Neural cell (in vitro differentiated cells): ENCODE measurements around the gene MYO3B. TPM values are rescaled to one million over a fixed set of nuclear protein-coding genes. Genes with fewer than 3 reads are reported as not detected.

Source experiments
- H2AFZ ChIP-seq: fragments of 200-600, 300-800 bp; sonication (generic), shearing (Covaris generic); 2 replicates; pipeline ENCODE4 v1.6.0; 2014; ENCODE audit warnings: low read depth, mild to moderate bottlenecking, antibody characterized with exemption, low read length, moderate library complexity
- H3F3A ChIP-seq: fragments of 200-600 bp; shearing (Covaris generic); 2 replicates; pipeline ENCODE4 v1.6.1; 2016; ENCODE audit warnings: mild to moderate bottlenecking, moderate library complexity, mixed read lengths, antibody characterized with exemption, low read length; ENCODE audit not compliant: insufficient read depth, poor library complexity, severe bottlenecking
- H3K27ac ChIP-seq: fragments of 200-600, 300-800 bp; sonication (generic), shearing (Covaris generic); 2 replicates; pipeline ENCODE4 v1.5.1; 2014; ENCODE audit warnings: mild to moderate bottlenecking, low read length, moderate library complexity
- H3K27me3 ChIP-seq: fragments of 300-800, 200-600 bp; sonication (generic), shearing (Covaris generic); 2 replicates; pipeline ENCODE4 v1.6.0; 2014; ENCODE audit warnings: mild to moderate bottlenecking, low read depth, low read length, moderate library complexity; ENCODE audit not compliant: insufficient read depth
- H3K36me3 ChIP-seq: fragments of 300-800, 200-600 bp; sonication (generic), shearing (Covaris generic); 2 replicates; pipeline ENCODE4 v1.5.1; 2014; ENCODE audit warnings: mild to moderate bottlenecking, antibody characterized with exemption, low read length, moderate library complexity; ENCODE audit not compliant: insufficient read depth
- H3K4me2 ChIP-seq: fragments of 300-800, 200-600 bp; sonication (generic), shearing (Covaris generic); 2 replicates; pipeline ENCODE4 v1.6.0; 2014; ENCODE audit warnings: mild to moderate bottlenecking, low read length
- H3K4me3 ChIP-seq: fragments of 300-800, 200-600 bp; sonication (generic), shearing (Covaris generic); 2 replicates; pipeline ENCODE4 v1.5.1; 2014; ENCODE audit warnings: mild to moderate bottlenecking, low read length, moderate library complexity
- H3K79me2 ChIP-seq: fragments of 200-600 bp; shearing (Covaris generic); replicated peaks from 2 replicates; pipeline ENCODE4 v1.6.0; 2014; ENCODE audit warnings: mild to moderate bottlenecking, low read length, moderate library complexity; ENCODE audit not compliant: insufficient read depth
- H3K9ac ChIP-seq: fragments of 300-800, 200-600 bp; sonication (generic), shearing (Covaris generic); 2 replicates; pipeline ENCODE4 v1.6.1; 2016; ENCODE audit warnings: mild to moderate bottlenecking, low read length, mixed read lengths
- H3K9me2 ChIP-seq: fragments of 200-600 bp; shearing (Covaris generic); 2 replicates; pipeline ENCODE4 v1.6.1; 2016; ENCODE audit warnings: mild to moderate bottlenecking, low read length, mixed read lengths; ENCODE audit not compliant: insufficient read depth
- H3K9me3 ChIP-seq: fragments of 200-600, 300-800 bp; sonication (generic), shearing (Covaris generic); 2 replicates; pipeline ENCODE4 v1.6.1; 2016; ENCODE audit warnings: mild to moderate bottlenecking, mixed run types, low read length, moderate library complexity, mixed read lengths
- H4K20me1 ChIP-seq: fragments of 200-600 bp; shearing (Covaris generic); 2 replicates; pipeline ENCODE4 v1.6.1; 2016; ENCODE audit warnings: mild to moderate bottlenecking, mixed run types; ENCODE audit not compliant: insufficient read depth
- EP300 ChIP-seq: fragments of 450-650 bp; conservative IDR thresholded peaks from 2 replicates; pipeline ENCODE4 v1.6.1; 2014; ENCODE audit warnings: antibody characterized with exemption, mild to moderate bottlenecking, moderate library complexity; ENCODE audit not compliant: poor library complexity, severe bottlenecking
- EZH2 ChIP-seq: fragments of 200-600, 300-800 bp; shearing (Covaris generic), sonication (generic); IDR thresholded peaks from 2 replicates; pipeline ENCODE4 v1.6.1; 2014; ENCODE audit warnings: antibody characterized with exemption, low read length, borderline replicate concordance, mild to moderate bottlenecking; ENCODE audit not compliant: insufficient read depth, poor library complexity, severe bottlenecking
- MXI1 ChIP-seq: fragments of 450-650 bp; conservative IDR thresholded peaks from 2 replicates; pipeline ENCODE4 v1.6.1; 2014; ENCODE audit warnings: antibody characterized with exemption, mild to moderate bottlenecking; ENCODE audit not compliant: poor library complexity, severe bottlenecking
- POLR2AphosphoS5 ChIP-seq: IDR thresholded peaks from 2 replicates; pipeline ENCODE4 v1.6.1; 2012
- RAD21 ChIP-seq: fragments of 450-650 bp; conservative IDR thresholded peaks from 2 replicates; pipeline ENCODE4 v1.6.1; 2014; ENCODE audit warnings: antibody characterized with exemption, mild to moderate bottlenecking, moderate library complexity
- SMC3 ChIP-seq: fragments of 450-650 bp; conservative IDR thresholded peaks from 2 replicates; pipeline ENCODE4 v1.6.1; 2014; ENCODE audit warnings: antibody characterized with exemption, mild to moderate bottlenecking, moderate library complexity; ENCODE audit not compliant: poor library complexity
- TAF1 ChIP-seq: IDR thresholded peaks from 2 replicates; pipeline ENCODE4 v1.6.1; 2012; ENCODE audit warnings: low read depth
- polyA plus RNA-seq: library from polyadenylated mRNA; depleted of rRNA; stranded (reverse); fragments of >200 nt; gene quantifications from 2 replicates; pipeline ENCODE4 v1.2.3, GENCODE V29; 2014
- TF ChIP-seq, protein P1 (sequence below): fragments of 450-650 bp; IDR thresholded peaks from 2 replicates; pipeline ENCODE4 v1.5.1; 2014; ENCODE audit warnings: antibody characterized with exemption, mild to moderate bottlenecking, moderate library complexity; ENCODE audit not compliant: poor library complexity, severe bottlenecking
- TF ChIP-seq, protein P2 (sequence below): IDR thresholded peaks from 2 replicates; pipeline ENCODE4 v1.6.1; 2012; ENCODE audit warnings: borderline replicate concordance

MYO3B gene
- polyA plus RNA-seq, 1 donor from 2014 or later, result 0.11 TPM

DNA sequence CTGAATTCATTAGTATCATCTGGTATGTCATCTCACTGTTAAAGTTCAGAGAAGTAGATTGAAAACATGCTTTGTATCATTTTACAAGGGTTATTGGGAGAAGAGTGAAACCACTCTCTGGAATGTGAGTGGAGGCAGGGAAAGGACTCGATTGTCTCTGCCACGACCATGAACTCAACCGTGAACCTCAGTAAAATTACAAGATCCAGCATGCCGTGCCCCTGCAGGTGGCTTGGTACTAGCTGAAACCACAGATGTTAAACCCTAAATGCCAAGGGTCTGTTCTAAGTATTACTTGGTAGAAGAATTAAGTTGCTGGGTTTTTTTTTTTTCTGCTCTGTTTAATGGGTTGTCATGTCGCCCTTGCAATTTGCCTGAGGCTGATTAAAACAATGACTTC, 197.2 kb downstream of the MYO3B start:
- Histone ChIP-seq H3K9ac (no peak overlapping the region), H3K79me2 (no peaks in the 10 kb centered on the region), H4K20me1 (no peaks in the 10 kb centered on the region), H3K4me2 (no peak overlapping the region), H3K36me3 (no peaks in the 10 kb centered on the region), H3K27ac (no peak overlapping the region), H3K9me3 (no peaks in the 10 kb centered on the region), H3K9me2 (no peaks in the 10 kb centered on the region), H3F3A (no peaks in the 10 kb centered on the region), H3K4me3 (no peak overlapping the region), H2AFZ (no peak overlapping the region), H3K27me3 (peaks cover 3% of the 10 kb centered on the region)
- no peak for TF ChIP-seq MXI1
- no peak for TF ChIP-seq SMC3
- TF ChIP-seq POLR2AphosphoS5, result no peak
- TF ChIP-seq TAF1, result no peak
- TF ChIP-seq EZH2, result no peak
- TF ChIP-seq, protein P1, sequence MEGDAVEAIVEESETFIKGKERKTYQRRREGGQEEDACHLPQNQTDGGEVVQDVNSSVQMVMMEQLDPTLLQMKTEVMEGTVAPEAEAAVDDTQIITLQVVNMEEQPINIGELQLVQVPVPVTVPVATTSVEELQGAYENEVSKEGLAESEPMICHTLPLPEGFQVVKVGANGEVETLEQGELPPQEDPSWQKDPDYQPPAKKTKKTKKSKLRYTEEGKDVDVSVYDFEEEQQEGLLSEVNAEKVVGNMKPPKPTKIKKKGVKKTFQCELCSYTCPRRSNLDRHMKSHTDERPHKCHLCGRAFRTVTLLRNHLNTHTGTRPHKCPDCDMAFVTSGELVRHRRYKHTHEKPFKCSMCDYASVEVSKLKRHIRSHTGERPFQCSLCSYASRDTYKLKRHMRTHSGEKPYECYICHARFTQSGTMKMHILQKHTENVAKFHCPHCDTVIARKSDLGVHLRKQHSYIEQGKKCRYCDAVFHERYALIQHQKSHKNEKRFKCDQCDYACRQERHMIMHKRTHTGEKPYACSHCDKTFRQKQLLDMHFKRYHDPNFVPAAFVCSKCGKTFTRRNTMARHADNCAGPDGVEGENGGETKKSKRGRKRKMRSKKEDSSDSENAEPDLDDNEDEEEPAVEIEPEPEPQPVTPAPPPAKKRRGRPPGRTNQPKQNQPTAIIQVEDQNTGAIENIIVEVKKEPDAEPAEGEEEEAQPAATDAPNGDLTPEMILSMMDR, result no peak
- TF ChIP-seq EP300, result no peak
- no peak for TF ChIP-seq RAD21
- TF ChIP-seq, protein P2, sequence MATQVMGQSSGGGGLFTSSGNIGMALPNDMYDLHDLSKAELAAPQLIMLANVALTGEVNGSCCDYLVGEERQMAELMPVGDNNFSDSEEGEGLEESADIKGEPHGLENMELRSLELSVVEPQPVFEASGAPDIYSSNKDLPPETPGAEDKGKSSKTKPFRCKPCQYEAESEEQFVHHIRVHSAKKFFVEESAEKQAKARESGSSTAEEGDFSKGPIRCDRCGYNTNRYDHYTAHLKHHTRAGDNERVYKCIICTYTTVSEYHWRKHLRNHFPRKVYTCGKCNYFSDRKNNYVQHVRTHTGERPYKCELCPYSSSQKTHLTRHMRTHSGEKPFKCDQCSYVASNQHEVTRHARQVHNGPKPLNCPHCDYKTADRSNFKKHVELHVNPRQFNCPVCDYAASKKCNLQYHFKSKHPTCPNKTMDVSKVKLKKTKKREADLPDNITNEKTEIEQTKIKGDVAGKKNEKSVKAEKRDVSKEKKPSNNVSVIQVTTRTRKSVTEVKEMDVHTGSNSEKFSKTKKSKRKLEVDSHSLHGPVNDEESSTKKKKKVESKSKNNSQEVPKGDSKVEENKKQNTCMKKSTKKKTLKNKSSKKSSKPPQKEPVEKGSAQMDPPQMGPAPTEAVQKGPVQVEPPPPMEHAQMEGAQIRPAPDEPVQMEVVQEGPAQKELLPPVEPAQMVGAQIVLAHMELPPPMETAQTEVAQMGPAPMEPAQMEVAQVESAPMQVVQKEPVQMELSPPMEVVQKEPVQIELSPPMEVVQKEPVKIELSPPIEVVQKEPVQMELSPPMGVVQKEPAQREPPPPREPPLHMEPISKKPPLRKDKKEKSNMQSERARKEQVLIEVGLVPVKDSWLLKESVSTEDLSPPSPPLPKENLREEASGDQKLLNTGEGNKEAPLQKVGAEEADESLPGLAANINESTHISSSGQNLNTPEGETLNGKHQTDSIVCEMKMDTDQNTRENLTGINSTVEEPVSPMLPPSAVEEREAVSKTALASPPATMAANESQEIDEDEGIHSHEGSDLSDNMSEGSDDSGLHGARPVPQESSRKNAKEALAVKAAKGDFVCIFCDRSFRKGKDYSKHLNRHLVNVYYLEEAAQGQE, result no peak

DNA sequence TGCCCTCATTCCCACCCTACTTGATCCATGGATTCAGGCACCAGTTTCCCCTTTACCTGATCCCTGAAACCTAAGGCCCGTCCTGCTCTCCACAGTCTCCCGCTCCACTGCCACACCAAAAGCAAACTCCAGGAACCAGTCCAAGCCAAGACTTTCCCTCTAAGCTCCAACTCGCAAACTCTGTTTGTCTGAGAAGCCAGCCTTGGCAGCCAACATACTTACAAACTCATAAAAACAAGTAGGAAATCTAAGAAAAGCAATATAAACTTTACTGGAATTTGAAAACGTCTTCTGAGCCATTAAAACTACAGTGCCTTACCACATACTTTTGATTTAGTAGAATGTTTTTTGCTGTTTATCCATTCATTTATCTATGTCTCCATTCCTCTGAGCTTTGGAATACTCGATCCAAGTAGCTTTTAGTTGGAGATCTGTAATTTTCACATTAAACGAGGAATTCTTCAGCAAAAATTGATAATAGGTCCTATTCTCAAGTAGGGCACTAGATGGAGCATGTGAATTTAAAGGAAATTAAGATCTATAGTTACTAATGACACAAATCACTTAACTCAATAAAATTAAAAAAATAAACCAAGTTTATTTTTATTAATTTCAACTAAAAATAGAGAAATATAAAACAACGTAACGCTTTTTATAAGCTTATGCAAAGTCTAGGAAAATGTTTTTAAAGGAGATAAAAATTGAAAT, 199.7 kb downstream of the MYO3B start:
- Histone ChIP-seq H4K20me1 (no peaks in the 10 kb centered on the region), H3K9me2 (no peaks in the 10 kb centered on the region), H3K4me2 (no peak overlapping the region), H3F3A (no peaks in the 10 kb centered on the region), H3K27ac (no peak overlapping the region), H3K36me3 (no peaks in the 10 kb centered on the region), H2AFZ (no peak overlapping the region), H3K9me3 (no peaks in the 10 kb centered on the region), H3K4me3 (no peak overlapping the region), H3K27me3 (peaks cover 3% of the 10 kb centered on the region), H3K9ac (no peak overlapping the region), H3K79me2 (no peaks in the 10 kb centered on the region)
- no peak for TF ChIP-seq MXI1
- peak; percentile 11 for TF ChIP-seq RAD21
